ENCODE results near the gene TTF1. TPM values are rescaled to one million over a fixed set of nuclear protein-coding genes. Genes with fewer than 3 reads are reported as not detected.
A peak's percentile ranks its signal among the peaks of the same experiment; 100 is the strongest.

The TTF1 gene
- total and polyA plus RNA-seq, 2 of the 13 experiments (the other 11 are each of a cell fraction or from before 2014, with no cell fraction given) = 3.4 to 9.8 TPM

DNA sequence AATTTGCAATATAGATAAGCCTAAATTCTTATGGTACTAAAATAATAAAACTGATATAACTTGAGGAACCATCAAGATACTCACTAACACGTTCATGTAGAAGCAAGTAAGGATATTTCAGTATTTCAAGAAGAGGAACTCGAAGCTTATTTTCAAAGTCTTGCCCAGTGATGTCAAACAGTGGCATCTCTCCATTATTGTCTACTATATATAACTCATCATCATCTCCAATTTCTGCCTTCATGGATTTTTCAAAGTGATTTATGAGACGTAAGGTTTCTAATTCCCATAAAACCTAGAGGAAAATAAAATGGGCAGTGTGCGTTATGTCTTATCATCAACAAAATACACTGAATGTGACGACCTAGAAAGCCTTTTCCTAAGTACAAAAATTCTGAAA lies 60.5 kb downstream of the TTF1 start:
- Histone ChIP-seq H3K27me3 (ENCODE audit: control insufficient read depth in 1 of 2, insufficient read depth in 2 of 2, low read length in 2 of 2) (no peaks in the 10 kb centered on the region), H3K79me2 (ENCODE audit: insufficient read depth, low read length) (peaks cover 6% of the 10 kb centered on the region), H3K4me3 (replicated peaks in 1 of 3; ENCODE audit: insufficient read depth in 1 of 3, low read depth in 2 of 3, low read length in 3 of 3) (no peak overlapping the region), H2AFZ (ENCODE audit: low read length) (no peak overlapping the region), H3K9me3 (ENCODE audit: low read length) (no peaks in the 10 kb centered on the region), H3K9ac (ENCODE audit: insufficient read depth, low read depth, low read length) (no peak overlapping the region), H3K4me1 (ENCODE audit: insufficient read depth, low read length) (peaks cover 9% of the 10 kb centered on the region; the same call in 1 of the 2 replicates), H3K4me2 (ENCODE audit: low read depth, low read length) (no peak overlapping the region), H4K20me1 (ENCODE audit: insufficient read depth, low read length) (peaks cover 3% of the 10 kb centered on the region; the same call in 1 of the 2 replicates), H3K27ac (ENCODE audit: extremely low read length, insufficient read depth, low read length) (no peak overlapping the region), H3K36me3 (replicated peaks in 1 of 2; ENCODE audit: control insufficient read depth in 1 of 2, insufficient read depth in 2 of 2, low read length in 2 of 2) (peaks cover 13 to 83% of the 10 kb centered on the region in 2 experiments)
- ATAC-seq (no peak), DNase-seq (ENCODE audit: low spot score) (no peak), FAIRE-seq (no peak)
- WGBS (ENCODE audit: low lambda C conversion rate) = 95% methylated on average over 5 of the region's 5 CpGs
- intact Hi-C loops (cut with micrococcal nuclease; ENCODE audit: unreplicated experiment) = no loop called here
- TF ChIP-seq XRCC5 (optimal IDR thresholded peaks at IDR 0.05; ENCODE audit: low read length) = no peak
- TF ChIP-seq NFATC3 (CRISPR knock-in tag; IDR thresholded peaks at IDR 0.05) = no peak
- TF ChIP-seq PHF21A (CRISPR knock-in tag; IDR thresholded peaks at IDR 0.05) = no peak
- no peak for TF ChIP-seq ZNF124 (CRISPR knock-in tag; IDR thresholded peaks at IDR 0.05)
- no peak for TF ChIP-seq ZNF850 (CRISPR knock-in tag; conservative IDR thresholded peaks at IDR 0.05)
- BruUV-seq (replicated peaks) = no TSS peak
- ChIA-PET CTCF (ENCODE audit: low intra/inter-chr PET ratio, low total read pairs) (no interaction called here), POLR2A (interaction anchor here (1.6 kb wide), 1 partner anchor 9 kb away, joined by 4 read pairs; the partner anchor contains the start of gene SETX)
- in situ Hi-C loops (cut with HindIII; ENCODE audit: extremely low pct_ligation_motif_present, low pct_unique_long_range_greater_than_20kb) = no loop called here

DNA sequence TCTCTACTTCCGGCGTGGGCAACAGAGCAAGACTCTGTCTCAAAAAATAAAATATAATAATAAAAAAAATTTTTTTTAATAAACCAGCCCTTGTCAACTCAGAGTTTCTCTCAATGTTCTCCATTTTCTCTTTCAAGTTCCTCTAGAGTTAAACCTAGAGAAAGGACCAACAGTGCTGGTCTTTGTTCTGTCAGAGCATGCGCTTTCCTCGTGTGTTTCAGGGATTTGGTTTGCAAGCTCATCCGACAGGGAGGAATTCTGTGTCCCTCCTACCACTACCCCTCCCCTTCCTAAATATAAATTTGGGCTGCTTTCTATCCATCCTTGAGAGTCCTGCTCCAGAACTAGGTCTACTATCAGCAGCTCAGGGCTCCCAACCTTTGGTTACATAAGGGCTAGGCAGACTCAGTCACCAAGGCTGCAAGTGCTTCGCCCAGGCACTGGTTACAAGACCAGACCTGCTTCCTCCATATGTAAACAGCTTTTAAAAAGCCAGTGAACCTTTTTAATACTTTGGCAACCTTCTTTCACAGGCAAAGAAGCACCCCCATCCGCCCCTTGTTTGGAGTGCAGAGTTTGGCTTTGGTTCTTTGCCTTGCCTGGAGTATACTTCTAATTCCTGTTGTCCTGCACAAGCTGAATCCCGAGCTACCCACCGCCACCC lies 65.3 kb downstream of the TTF1 start:
- POLR2A ChIA-PET = no interaction called here
- TF ChIP-seq, protein P1, sequence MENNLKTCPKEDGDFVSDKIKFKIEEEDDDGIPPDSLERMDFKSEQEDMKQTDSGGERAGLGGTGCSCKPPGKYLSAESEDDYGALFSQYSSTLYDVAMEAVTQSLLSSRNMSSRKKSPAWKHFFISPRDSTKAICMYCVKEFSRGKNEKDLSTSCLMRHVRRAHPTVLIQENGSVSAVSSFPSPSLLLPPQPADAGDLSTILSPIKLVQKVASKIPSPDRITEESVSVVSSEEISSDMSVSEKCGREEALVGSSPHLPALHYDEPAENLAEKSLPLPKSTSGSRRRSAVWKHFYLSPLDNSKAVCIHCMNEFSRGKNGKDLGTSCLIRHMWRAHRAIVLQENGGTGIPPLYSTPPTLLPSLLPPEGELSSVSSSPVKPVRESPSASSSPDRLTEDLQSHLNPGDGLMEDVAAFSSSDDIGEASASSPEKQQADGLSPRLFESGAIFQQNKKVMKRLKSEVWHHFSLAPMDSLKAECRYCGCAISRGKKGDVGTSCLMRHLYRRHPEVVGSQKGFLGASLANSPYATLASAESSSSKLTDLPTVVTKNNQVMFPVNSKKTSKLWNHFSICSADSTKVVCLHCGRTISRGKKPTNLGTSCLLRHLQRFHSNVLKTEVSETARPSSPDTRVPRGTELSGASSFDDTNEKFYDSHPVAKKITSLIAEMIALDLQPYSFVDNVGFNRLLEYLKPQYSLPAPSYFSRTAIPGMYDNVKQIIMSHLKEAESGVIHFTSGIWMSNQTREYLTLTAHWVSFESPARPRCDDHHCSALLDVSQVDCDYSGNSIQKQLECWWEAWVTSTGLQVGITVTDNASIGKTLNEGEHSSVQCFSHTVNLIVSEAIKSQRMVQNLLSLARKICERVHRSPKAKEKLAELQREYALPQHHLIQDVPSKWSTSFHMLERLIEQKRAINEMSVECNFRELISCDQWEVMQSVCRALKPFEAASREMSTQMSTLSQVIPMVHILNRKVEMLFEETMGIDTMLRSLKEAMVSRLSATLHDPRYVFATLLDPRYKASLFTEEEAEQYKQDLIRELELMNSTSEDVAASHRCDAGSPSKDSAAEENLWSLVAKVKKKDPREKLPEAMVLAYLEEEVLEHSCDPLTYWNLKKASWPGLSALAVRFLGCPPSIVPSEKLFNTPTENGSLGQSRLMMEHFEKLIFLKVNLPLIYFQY (CRISPR knock-in tag; IDR thresholded peaks at IDR 0.05; ENCODE audit: borderline replicate concordance) = no peak
- TF ChIP-seq, protein P2, sequence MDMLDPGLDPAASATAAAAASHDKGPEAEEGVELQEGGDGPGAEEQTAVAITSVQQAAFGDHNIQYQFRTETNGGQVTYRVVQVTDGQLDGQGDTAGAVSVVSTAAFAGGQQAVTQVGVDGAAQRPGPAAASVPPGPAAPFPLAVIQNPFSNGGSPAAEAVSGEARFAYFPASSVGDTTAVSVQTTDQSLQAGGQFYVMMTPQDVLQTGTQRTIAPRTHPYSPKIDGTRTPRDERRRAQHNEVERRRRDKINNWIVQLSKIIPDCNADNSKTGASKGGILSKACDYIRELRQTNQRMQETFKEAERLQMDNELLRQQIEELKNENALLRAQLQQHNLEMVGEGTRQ (IDR thresholded peaks at IDR 0.05; ENCODE audit: low read depth, low read length) = no peak
- TF ChIP-seq, protein P2 (CRISPR knock-in tag; IDR thresholded peaks at IDR 0.05; ENCODE audit: borderline replicate concordance) = no peak
- TF ChIP-seq ATAD3A (CRISPR knock-in tag; IDR thresholded peaks at IDR 0.05) (no peak), XBP1 (CRISPR knock-in tag; IDR thresholded peaks at IDR 0.05) (no peak)
- TF ChIP-seq, protein P3, sequence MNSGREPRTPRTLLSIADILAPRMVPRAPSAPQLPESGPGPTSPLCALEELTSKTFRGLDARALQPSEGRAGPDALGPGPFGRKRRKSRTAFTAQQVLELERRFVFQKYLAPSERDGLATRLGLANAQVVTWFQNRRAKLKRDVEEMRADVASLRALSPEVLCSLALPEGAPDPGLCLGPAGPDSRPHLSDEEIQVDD (CRISPR knock-in tag; IDR thresholded peaks at IDR 0.05; ENCODE audit: borderline replicate concordance) = no peak

More for the DNA sequence above, 65.3 kb downstream of the TTF1 start:
- peaks cover 17 to 63% of the 10 kb centered on the region in 2 experiments for H3K36me3 ChIP-seq (replicated peaks in 1 of 2; ENCODE audit: control insufficient read depth in 1 of 2, insufficient read depth in 2 of 2, low read length in 2 of 2)
- no peaks in the 10 kb centered on the region for H3K9me3 ChIP-seq (ENCODE audit: low read length)
- intact Hi-C loops (cut with micrococcal nuclease; ENCODE audit: unreplicated experiment) = no loop called here
- CTCF ChIA-PET (ENCODE audit: low intra/inter-chr PET ratio, low total read pairs) = no interaction called here
- ATAC-seq (no peak), FAIRE-seq (no peak), DNase-seq (ENCODE audit: low spot score) (no peak)
- no peak overlapping the region for H3K4me3 ChIP-seq (replicated peaks in 1 of 3; ENCODE audit: insufficient read depth in 1 of 3, low read depth in 2 of 3, low read length in 3 of 3)
- no peak overlapping the region for H3K27ac ChIP-seq (ENCODE audit: extremely low read length, insufficient read depth, low read length)
- no peak overlapping the region for H3K4me2 ChIP-seq (ENCODE audit: low read depth, low read length)
- H4K20me1 ChIP-seq (ENCODE audit: insufficient read depth, low read length) = no peaks in the 10 kb centered on the region; the same call in 1 of the 2 replicates
- WGBS (ENCODE audit: low lambda C conversion rate) = 98% methylated on average over 9 of the region's 9 CpGs
- H3K4me1 ChIP-seq (ENCODE audit: insufficient read depth, low read length) = no peaks in the 10 kb centered on the region
- no peaks in the 10 kb centered on the region for H3K27me3 ChIP-seq (ENCODE audit: control insufficient read depth in 1 of 2, insufficient read depth in 2 of 2, low read length in 2 of 2)
- H3K9ac ChIP-seq (ENCODE audit: insufficient read depth, low read depth, low read length) = no peak overlapping the region
- H2AFZ ChIP-seq (ENCODE audit: low read length) = no peak overlapping the region
- BruUV-seq (replicated peaks) = TSS peak; percentile 35
- H3K79me2 ChIP-seq (ENCODE audit: insufficient read depth, low read length) = no peaks in the 10 kb centered on the region
- in situ Hi-C loops (cut with HindIII; ENCODE audit: extremely low pct_ligation_motif_present, low pct_unique_long_range_greater_than_20kb) = no loop called here

All from HepG2 (cell line).